ENCODE results near the gene STK39. TPM values are rescaled to one million over a fixed set of nuclear protein-coding genes. Genes with fewer than 3 reads are reported as not detected.

The STK39 gene
- total and polyA plus RNA-seq, 9 donors = 15.2 to 23.2 (median 18.5) TPM

DNA sequence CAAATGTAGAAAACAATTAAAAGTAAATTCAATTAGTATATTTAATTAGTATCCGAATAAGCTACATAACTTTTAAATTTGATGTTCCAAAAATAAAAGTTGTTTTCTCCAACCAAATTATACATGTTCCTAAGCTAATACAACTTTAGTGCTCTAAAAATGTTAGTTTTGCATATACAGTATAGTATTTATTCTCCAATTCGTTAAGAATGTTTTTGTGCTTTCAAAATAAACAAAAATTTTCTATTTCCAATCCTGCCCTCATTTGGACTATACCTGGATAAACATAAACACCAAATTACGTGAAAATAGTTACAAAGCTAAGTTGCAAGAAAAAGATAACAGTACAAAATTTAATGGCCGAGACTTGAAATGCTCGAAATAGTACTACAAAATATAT is 71.9 kb downstream of the STK39 start:
- no peaks in the 10 kb centered on the region for H3K4me1 ChIP-seq (ENCODE audit: control insufficient read depth, insufficient read depth, low read length)
- no CpG with 5 or more reads among the region's 5 CpGs for WGBS (ENCODE audit: insufficient coverage)
- no peaks in the 10 kb centered on the region for H3K9me3 ChIP-seq (replicated peaks; ENCODE audit: control insufficient read depth, low read depth, low read length)
- no peaks in the 10 kb centered on the region for H3K27me3 ChIP-seq (ENCODE audit: control insufficient read depth, insufficient read depth, low read length)
- H3K36me3 ChIP-seq (ENCODE audit: control insufficient read depth, insufficient read depth, low read length) = peaks cover 2% of the 10 kb centered on the region
- no peak overlapping the region for H3K4me3 ChIP-seq (ENCODE audit: low read length)
- no peak overlapping the region for H3K27ac ChIP-seq (ENCODE audit: low read length)
- DNase-seq = no peak

DNA sequence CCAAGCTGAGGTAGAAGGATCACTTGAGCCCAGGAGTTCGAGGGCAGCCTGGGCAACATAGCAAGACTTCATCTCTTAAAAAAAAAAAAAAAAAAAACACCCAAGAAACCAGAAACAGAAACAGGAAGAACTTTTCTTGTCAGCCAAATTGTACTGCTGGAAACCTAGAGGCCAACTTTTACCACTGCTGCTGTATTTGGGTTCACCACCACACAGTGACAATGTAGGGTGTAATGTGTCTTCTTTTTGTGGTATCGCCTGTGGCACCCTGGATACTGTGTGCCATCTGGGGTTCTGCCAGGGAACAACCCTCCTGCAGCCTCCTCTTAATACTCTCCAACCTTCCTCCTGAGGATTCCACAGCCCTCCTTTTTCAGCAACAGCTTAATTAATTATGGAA is 72.6 kb downstream of the STK39 start:
- WGBS (ENCODE audit: insufficient coverage) = no CpG with 5 or more reads among the region's 2 CpGs
- DNase-seq = no peak
- H3K4me3 ChIP-seq (ENCODE audit: low read length) = no peak overlapping the region
- peaks cover 2% of the 10 kb centered on the region for H3K36me3 ChIP-seq (ENCODE audit: control insufficient read depth, insufficient read depth, low read length)
- no peaks in the 10 kb centered on the region for H3K27me3 ChIP-seq (ENCODE audit: control insufficient read depth, insufficient read depth, low read length)
- no peaks in the 10 kb centered on the region for H3K9me3 ChIP-seq (replicated peaks; ENCODE audit: control insufficient read depth, low read depth, low read length)
- no peak overlapping the region for H3K27ac ChIP-seq (ENCODE audit: low read length)
- H3K4me1 ChIP-seq (ENCODE audit: control insufficient read depth, insufficient read depth, low read length) = no peaks in the 10 kb centered on the region

DNA sequence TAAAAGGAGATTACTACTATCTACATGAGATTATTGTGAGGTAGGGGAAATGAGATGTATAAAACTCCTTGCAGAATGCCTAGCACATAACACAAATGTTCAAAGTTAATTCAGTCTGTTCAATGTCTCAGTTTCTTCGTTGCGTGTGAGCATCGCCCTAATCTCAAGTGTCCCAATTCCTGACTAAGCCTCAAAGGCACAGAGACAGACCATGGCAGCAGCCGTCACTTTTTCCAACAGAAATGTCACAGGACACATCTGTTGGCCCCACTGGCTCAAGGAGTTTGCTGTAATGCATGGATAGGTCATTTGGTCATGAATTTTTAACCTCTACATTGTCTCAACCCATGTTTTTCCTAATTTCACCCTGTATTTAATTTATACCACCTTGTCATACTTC is 75.3 kb downstream of the STK39 start:
- DNase-seq = no peak
- Histone ChIP-seq H3K36me3 (ENCODE audit: control insufficient read depth, insufficient read depth, low read length) (no peaks in the 10 kb centered on the region), H3K4me3 (ENCODE audit: low read length) (no peak overlapping the region), H3K9me3 (replicated peaks; ENCODE audit: control insufficient read depth, low read depth, low read length) (no peaks in the 10 kb centered on the region), H3K27me3 (ENCODE audit: control insufficient read depth, insufficient read depth, low read length) (no peaks in the 10 kb centered on the region), H3K4me1 (ENCODE audit: control insufficient read depth, insufficient read depth, low read length) (no peaks in the 10 kb centered on the region), H3K27ac (ENCODE audit: low read length) (no peak overlapping the region)
- WGBS (ENCODE audit: insufficient coverage) = 100% methylated on average over 3 of the region's 4 CpGs

DNA sequence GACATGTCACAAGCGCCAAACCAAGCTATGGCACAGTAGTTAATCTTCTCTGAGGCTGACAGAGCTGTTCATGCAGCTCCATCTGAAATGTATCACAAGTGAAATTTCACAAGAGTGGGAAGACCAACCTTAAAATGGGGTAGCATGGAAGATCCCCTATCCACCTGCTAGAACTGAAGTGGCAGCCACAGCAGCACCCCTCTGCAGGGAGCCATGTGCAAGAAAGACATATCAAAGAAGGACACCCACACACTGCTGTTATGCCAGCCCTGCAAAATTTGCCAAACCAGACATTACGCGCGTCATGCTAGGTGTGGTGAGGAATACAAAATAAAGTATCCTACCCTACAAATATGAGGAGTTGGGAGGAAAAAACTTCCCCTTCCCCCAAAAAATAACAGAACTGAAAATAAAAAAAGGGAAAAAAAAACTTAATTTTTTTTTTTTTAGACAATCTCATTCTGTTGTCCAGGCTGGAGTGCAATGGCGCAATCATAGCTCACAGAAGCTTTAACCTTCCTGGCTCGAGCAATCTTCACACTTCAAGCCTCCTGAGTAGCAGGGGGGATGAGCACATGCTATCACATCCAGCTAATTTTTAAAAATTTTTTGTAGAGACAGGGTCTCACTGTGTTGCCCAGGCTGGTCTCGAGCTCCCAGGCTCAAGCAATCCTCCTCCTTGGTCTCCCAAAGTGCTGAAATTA is 76.2 kb downstream of the STK39 start:
- no peaks in the 10 kb centered on the region for H3K27me3 ChIP-seq (ENCODE audit: control insufficient read depth, insufficient read depth, low read length)
- no peak overlapping the region for H3K4me3 ChIP-seq (ENCODE audit: low read length)
- 100% methylated on average over 1 of the region's 7 CpGs for WGBS (ENCODE audit: insufficient coverage)
- no peaks in the 10 kb centered on the region for H3K36me3 ChIP-seq (ENCODE audit: control insufficient read depth, insufficient read depth, low read length)
- H3K27ac ChIP-seq (ENCODE audit: low read length) = no peak overlapping the region
- H3K9me3 ChIP-seq (replicated peaks; ENCODE audit: control insufficient read depth, low read depth, low read length) = no peaks in the 10 kb centered on the region
- no peak for DNase-seq
- no peaks in the 10 kb centered on the region for H3K4me1 ChIP-seq (ENCODE audit: control insufficient read depth, insufficient read depth, low read length)

DNA sequence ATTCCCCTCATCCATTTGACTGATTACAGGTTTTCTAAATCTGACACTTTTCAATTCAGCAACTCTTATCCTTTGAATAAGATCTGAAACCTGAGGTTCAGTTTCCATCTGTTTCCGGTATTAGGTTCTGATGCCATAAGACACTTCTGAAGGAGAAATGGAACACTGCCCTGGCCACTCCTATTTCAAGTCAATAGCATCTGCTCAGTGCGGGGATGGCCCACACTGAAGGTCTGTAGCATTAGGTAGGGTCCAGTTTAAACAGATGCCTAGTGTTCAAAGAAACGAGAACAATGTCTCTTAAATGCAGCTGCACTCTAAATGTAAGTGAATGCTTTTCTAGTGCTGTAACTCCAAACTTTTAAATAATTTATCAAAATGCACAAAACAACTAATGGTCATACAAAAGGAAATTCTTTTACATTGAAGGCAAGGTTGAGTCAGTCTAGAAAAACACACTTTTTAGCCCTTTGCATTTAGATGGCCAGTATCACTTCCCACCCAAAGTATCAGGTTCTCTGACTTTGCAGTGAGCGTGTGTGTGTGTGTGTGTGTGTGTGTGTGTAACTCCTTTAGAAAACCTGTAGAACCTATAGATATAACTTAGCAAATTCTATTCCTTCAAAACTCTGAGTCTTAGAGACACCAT is 78.2 kb downstream of the STK39 start:
- no peaks in the 10 kb centered on the region for H3K27me3 ChIP-seq (ENCODE audit: control insufficient read depth, insufficient read depth, low read length)
- DNase-seq = no peak
- no peaks in the 10 kb centered on the region for H3K4me1 ChIP-seq (ENCODE audit: control insufficient read depth, insufficient read depth, low read length)
- no peaks in the 10 kb centered on the region for H3K36me3 ChIP-seq (ENCODE audit: control insufficient read depth, insufficient read depth, low read length)
- no peak overlapping the region for H3K27ac ChIP-seq (ENCODE audit: low read length)
- 80% methylated on average over 1 of the region's 4 CpGs for WGBS (ENCODE audit: insufficient coverage)
- H3K9me3 ChIP-seq (replicated peaks; ENCODE audit: control insufficient read depth, low read depth, low read length) = no peaks in the 10 kb centered on the region
- no peak overlapping the region for H3K4me3 ChIP-seq (ENCODE audit: low read length)

DNA sequence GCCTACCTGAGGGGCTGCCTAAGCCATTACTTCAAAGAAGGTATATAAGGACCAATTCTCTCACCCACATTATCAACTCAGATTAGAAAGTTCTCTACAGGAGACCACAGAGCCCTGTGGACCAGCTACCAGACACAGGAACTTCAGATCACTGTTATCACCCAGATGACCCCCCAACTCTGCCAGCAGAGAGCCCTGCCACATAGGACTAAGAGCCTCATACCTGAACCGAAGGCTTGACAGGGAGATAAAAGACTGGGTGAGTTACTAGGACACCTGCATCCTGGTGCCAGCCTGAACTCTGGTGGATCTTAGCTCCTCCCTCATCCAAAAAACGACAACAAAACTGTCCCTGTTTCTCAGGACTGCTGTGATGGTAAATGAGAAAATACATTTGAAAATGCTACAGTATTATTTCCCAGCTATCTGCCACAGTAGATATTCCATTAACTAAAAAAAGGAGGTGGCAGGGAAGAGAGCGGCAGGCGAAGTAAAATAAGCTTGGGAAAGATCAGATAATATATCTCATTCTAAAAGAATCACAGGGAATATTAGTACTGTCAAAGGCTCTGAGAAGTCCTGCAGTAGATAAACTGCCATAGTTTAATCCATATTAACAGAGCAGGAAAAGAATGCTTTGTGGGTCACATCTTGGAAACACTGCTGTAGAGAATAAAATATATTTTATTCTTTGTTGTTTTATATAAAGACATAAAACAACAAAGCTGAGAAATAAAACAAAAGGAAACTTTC is 79.7 kb downstream of the STK39 start:
- no CpG with 5 or more reads among the region's 4 CpGs for WGBS (ENCODE audit: insufficient coverage)
- no peak overlapping the region for H3K27ac ChIP-seq (ENCODE audit: low read length)
- H3K27me3 ChIP-seq (ENCODE audit: control insufficient read depth, insufficient read depth, low read length) = no peaks in the 10 kb centered on the region
- no peaks in the 10 kb centered on the region for H3K36me3 ChIP-seq (ENCODE audit: control insufficient read depth, insufficient read depth, low read length)
- no peak for DNase-seq
- no peaks in the 10 kb centered on the region for H3K9me3 ChIP-seq (replicated peaks; ENCODE audit: control insufficient read depth, low read depth, low read length)
- H3K4me3 ChIP-seq (ENCODE audit: low read length) = no peak overlapping the region
- no peaks in the 10 kb centered on the region for H3K4me1 ChIP-seq (ENCODE audit: control insufficient read depth, insufficient read depth, low read length)

DNA sequence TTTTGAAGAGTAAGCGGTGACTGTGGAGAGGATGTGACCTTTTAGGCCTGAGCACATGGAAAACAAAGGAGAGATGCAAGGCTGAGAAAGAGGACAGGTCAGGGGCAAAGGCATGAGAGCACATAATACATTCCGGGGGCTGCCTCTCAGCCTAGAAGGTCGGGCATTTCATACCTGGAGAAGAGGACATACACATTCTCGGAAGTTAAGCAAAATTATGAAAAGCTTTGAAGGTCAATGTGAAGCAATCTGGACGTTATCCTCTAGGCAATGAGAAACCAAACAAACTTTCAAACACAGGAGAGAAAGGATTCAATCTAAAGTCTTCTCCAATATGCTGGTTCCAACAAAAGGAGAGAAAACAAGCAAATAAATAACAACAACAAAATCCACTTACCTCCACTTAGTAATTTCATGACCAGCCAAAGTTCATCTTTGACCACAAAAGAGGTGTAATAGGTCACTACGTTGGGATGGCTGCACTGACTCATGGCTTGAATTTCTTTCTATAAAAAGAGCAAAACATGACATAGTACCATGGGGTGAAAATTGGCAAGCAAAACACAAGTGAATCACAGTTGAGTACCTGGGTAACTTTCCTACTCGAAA is 80.4 kb downstream of the STK39 start:
- H3K9me3 ChIP-seq (replicated peaks; ENCODE audit: control insufficient read depth, low read depth, low read length) = no peaks in the 10 kb centered on the region
- no peaks in the 10 kb centered on the region for H3K36me3 ChIP-seq (ENCODE audit: control insufficient read depth, insufficient read depth, low read length)
- H3K4me1 ChIP-seq (ENCODE audit: control insufficient read depth, insufficient read depth, low read length) = no peaks in the 10 kb centered on the region
- no peak for DNase-seq
- H3K4me3 ChIP-seq (ENCODE audit: low read length) = no peak overlapping the region
- H3K27me3 ChIP-seq (ENCODE audit: control insufficient read depth, insufficient read depth, low read length) = no peaks in the 10 kb centered on the region
- WGBS (ENCODE audit: insufficient coverage) = 93% methylated on average over 5 of the region's 7 CpGs
- H3K27ac ChIP-seq (ENCODE audit: low read length) = no peak overlapping the region

DNA sequence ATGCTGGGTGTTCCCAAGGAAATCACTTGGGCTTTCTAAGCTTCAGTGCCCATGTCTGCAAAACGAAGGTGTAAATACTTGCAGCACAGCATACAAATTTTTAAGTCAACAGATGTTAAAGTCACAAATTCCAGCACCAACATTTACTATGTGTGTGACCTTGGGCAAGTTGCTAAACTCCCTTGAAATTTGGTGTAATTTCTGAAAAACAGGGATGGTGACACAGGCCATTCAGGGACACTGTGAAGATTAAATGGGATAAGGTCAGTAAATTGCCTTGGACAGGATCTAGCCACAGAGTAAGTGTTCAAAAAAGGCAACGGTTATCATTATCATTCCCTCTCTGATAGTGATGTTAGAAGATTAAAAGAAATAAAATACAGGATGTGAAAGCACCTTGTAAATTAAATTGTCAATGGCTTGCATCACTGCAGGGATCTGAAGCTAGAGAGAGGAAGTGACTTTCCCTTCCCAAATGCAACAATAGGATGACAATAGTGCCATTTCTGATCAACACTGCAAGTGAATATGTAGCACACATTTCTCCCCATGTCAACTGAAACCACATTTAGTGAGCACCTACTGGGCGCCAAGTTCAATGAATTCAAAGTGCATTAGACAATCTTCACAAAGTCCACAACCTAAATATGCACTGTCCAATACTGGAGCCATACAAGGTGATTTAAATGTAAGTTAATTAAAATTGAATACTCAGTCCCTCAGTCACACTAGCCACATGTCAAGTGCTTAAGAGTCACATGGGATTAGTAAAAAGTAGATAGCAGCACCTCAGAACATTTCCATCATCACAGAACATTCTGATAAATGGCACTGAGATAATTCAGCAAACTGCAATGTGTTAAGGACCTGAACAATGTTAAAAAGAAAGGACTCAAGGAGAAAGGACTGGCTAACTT is 81.2 kb downstream of the STK39 start:
- Histone ChIP-seq H3K4me1 (ENCODE audit: control insufficient read depth, insufficient read depth, low read length) (no peaks in the 10 kb centered on the region), H3K4me3 (ENCODE audit: low read length) (no peak overlapping the region), H3K36me3 (ENCODE audit: control insufficient read depth, insufficient read depth, low read length) (no peaks in the 10 kb centered on the region), H3K27me3 (ENCODE audit: control insufficient read depth, insufficient read depth, low read length) (no peaks in the 10 kb centered on the region), H3K27ac (ENCODE audit: low read length) (no peak overlapping the region), H3K9me3 (replicated peaks; ENCODE audit: control insufficient read depth, low read depth, low read length) (no peaks in the 10 kb centered on the region)
- no peak for DNase-seq
- no CpG with 5 or more reads among the region's 3 CpGs for WGBS (ENCODE audit: insufficient coverage)

DNA sequence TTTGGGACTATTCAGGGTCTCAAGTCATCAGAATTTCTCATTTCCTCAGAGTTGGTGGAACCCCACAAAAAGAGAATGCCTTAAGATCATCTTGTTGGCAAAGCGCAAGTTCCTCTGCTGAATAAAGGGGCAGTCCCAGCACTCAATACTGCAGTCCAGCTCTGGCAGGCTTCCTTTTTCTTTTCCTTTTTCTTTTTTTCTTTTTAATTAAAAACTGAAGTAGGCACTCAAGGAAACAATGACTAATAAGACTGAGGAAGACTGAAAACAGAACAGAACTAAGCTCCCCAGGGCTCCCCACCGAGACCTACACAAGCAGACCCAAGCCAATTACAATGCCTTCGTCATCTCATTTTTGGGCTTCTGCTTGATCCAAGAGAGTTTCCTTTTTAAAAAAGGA is 82.0 kb downstream of the STK39 start:
- Histone ChIP-seq H3K9me3 (replicated peaks; ENCODE audit: control insufficient read depth, low read depth, low read length) (no peaks in the 10 kb centered on the region), H3K27ac (ENCODE audit: low read length) (peak overlapping the region; percentile 32), H3K27me3 (ENCODE audit: control insufficient read depth, insufficient read depth, low read length) (no peaks in the 10 kb centered on the region), H3K4me3 (ENCODE audit: low read length) (no peak overlapping the region), H3K4me1 (ENCODE audit: control insufficient read depth, insufficient read depth, low read length) (no peaks in the 10 kb centered on the region), H3K36me3 (ENCODE audit: control insufficient read depth, insufficient read depth, low read length) (no peaks in the 10 kb centered on the region)
- WGBS (ENCODE audit: insufficient coverage) = no CpG with 5 or more reads among the region's 3 CpGs
- peak; percentile 84 for DNase-seq
